GM10266 (cell line): ENCODE data around the gene GTF3C1.

Source experiments
- DNase-seq: peaks from one replicate; pipeline ENCODE4 v3.0.0; 2012; ENCODE audit errors: extremely low spot score
- CTCF ChIP-seq: IDR thresholded peaks from 2 replicates; pipeline ENCODE4 v1.5.1; 2012; ENCODE audit warnings: mild to moderate bottlenecking, low read depth; ENCODE audit not compliant: control insufficient read depth, insufficient read depth; ENCODE audit errors: missing control alignments

The GTF3C1 gene

GRCh38 chr16:27547134-27547533 lies 2.6 kb downstream of the GTF3C1 start:
- TF ChIP-seq CTCF: no peak
- peak; percentile 62 for DNase-seq

- no peak for TF ChIP-seq CTCF
Measured at GRCh38 chr16:27544671-27545070, 5.0 kb downstream of the GTF3C1 start.

GRCh38 chr16:27543801-27544200 lies 5.9 kb downstream of the GTF3C1 start:
- no peak for DNase-seq
- no peak for TF ChIP-seq CTCF

More at GRCh38 chr16:27544671-27545070, 5.0 kb downstream of the GTF3C1 start:
- DNase-seq: no peak

GRCh38 chr16:27539636-27540035 lies 10.1 kb downstream of the GTF3C1 start:
- no peak for DNase-seq
- TF ChIP-seq CTCF: no peak

- no peak for DNase-seq
- no peak for TF ChIP-seq CTCF
Measured at GRCh38 chr16:27539120-27539519, 10.6 kb downstream of the GTF3C1 start.

- no peak for TF ChIP-seq CTCF
- no peak for DNase-seq
Measured at GRCh38 chr16:27538528-27538927, 11.2 kb downstream of the GTF3C1 start.

- no peak for DNase-seq
- TF ChIP-seq CTCF: no peak
Measured at GRCh38 chr16:27534256-27534655, 15.5 kb downstream of the GTF3C1 start.
